CD4-positive, alpha-beta T cell (primary cell): ENCODE results near the gene SASH3. TPM values are rescaled to one million over a fixed set of nuclear protein-coding genes. Genes with fewer than 3 reads are reported as not detected.
"Not testable (repeated sequence)": the region's sequence is repeated elsewhere in the genome, so short reads cannot be mapped to it uniquely, and the experiment has no call there.

Experiments
- ATAC-seq: fragments of 200-7000 bp; cut with Tn5 transposase; one replicate; pipeline ENCODE4 v1.10.0; 2022; ENCODE audit warnings: mild to moderate bottlenecking; ENCODE audit not compliant: poor library complexity
- CTCF ChIA-PET: fragments of 350-600 bp; sonication (Branson Sonifier 250); formaldehyde crosslinking; loops from one replicate; lab custom pipeline; 2021; ENCODE audit warnings: antibody characterized with exemption, inconsistent platforms; lab: Charles Lee
- POLR2A ChIA-PET: fragments of 350-600 bp; sonication (Branson Sonifier 250); formaldehyde crosslinking; loops from one replicate; lab custom pipeline; 2021; ENCODE audit warnings: antibody characterized with exemption, inconsistent platforms; lab: Charles Lee
- DNase-seq, 14 experiments: peaks; one replicate each; pipeline ENCODE4 v3.0.0-alpha.2; 2013 to 2020; ENCODE audit warnings: mixed read lengths in 2 of 14
- H3K27ac ChIP-seq, 2 donors: one replicate each; pipeline versions ENCODE4 v1.5.1 to v1.7.0; 2013; ENCODE audit warnings: low read length in 2 of 2, low read depth in 1 of 2, mild to moderate bottlenecking in 1 of 2
- H3K27me3 ChIP-seq, 2 experiments: 1 replicate in 1 of 2; 2 replicates in 1 of 2; pipeline versions ENCODE4 v1.6.1 to v1.7.0; 2013; ENCODE audit warnings: low read length in 2 of 2, control low read depth in 1 of 2, mild to moderate bottlenecking in 1 of 2, moderate library complexity in 1 of 2; ENCODE audit not compliant: insufficient read depth in 2 of 2, control insufficient read depth in 1 of 2
- H3K36me3 ChIP-seq: one replicate; pipeline ENCODE4 v1.6.1; 2013; ENCODE audit warnings: low read length, control low read depth; ENCODE audit not compliant: insufficient read depth
- H3K4me1 ChIP-seq: one replicate; pipeline ENCODE4 v1.6.1; 2013; ENCODE audit warnings: low read length, control low read depth; ENCODE audit not compliant: insufficient read depth
- H3K4me3 ChIP-seq: one replicate; pipeline ENCODE4 v1.5.1; 2013; ENCODE audit warnings: mild to moderate bottlenecking, low read length, moderate library complexity
- H3K9me3 ChIP-seq, 2 experiments: 1 replicate in 1 of 2; 2 replicates in 1 of 2; pipeline versions ENCODE4 v1.6.1 to v1.7.0; 2013; ENCODE audit warnings: low read length in 2 of 2, mild to moderate bottlenecking in 2 of 2, control low read depth in 1 of 2, moderate library complexity in 1 of 2; ENCODE audit not compliant: control insufficient read depth in 1 of 2, insufficient read depth in 1 of 2
- H3K27ac Mint-ChIP-seq: one replicate; pipeline ENCODE4 v1.8.0; 2020; ENCODE audit warnings: mixed read lengths
- H3K27me3 Mint-ChIP-seq: one replicate; pipeline ENCODE4 v1.8.0; 2021; ENCODE audit warnings: mixed read lengths
- H3K36me3 Mint-ChIP-seq: one replicate; pipeline ENCODE4 v1.8.0; 2021; ENCODE audit warnings: low read depth, mixed read lengths
- H3K4me1 Mint-ChIP-seq: one replicate; pipeline ENCODE4 v1.8.0; 2021; ENCODE audit warnings: low read depth, mixed read lengths
- H3K4me3 Mint-ChIP-seq: one replicate; pipeline ENCODE4 v1.8.0; 2020; ENCODE audit warnings: mild to moderate bottlenecking, mixed read lengths
- H3K9me3 Mint-ChIP-seq: one replicate; pipeline ENCODE4 v1.8.0; 2020; ENCODE audit warnings: mixed read lengths
- CTCF ChIP-seq: fragments of 200-600 bp; IDR thresholded peaks from one replicate; pipeline ENCODE4 v1.8.0; 2022; ENCODE audit warnings: antibody characterized with exemption, mild to moderate bottlenecking
- intact Hi-C, 2 experiments: fragments of 100-400 bp; cut with DNase I in 1 of 2; cut with micrococcal nuclease in 1 of 2; formaldehyde crosslinking; loops; one replicate each; pipeline versions ENCODE4 v1.15.1 to v1.9.0; 2023 to 2025; cut with DNase I, micrococcal nuclease
- total RNA-seq, 174 experiments: library from RNA in 2 of 174; stranded (reverse) in 2 of 174; gene quantifications; one replicate each; pipeline ENCODE4 v1.2.3 and lab custom pipeline; 2021 to 2026

SASH3 gene
- total RNA-seq, 2 experiments from 2014 or later: 69.0 to 70.8 TPM

- H3K27me3 Mint-ChIP-seq: no peaks in the 10 kb centered on the region
Measured at GRCh38 chrX:129738466-129739308, 41.1 kb upstream of the SASH3 start, which contains the start of gene XPNPEP2. Gene XPNPEP2, plus strand, starts transcription at chrX:129738979. Its CDS starts 235 bp downstream, at chrX:129739214.

GRCh38 chrX:129739578-129739977, 40.2 kb upstream of the SASH3 start:
- H3K36me3 ChIP-seq: no peaks in the 10 kb centered on the region
- DNase-seq (no peak), ATAC-seq (no peak)
- H3K4me3 ChIP-seq: no peak overlapping the region
- Mint-ChIP-seq H3K9me3 (no peaks in the 10 kb centered on the region), H3K4me1 (peaks cover 53% of the 10 kb centered on the region), H3K27me3 (no peaks in the 10 kb centered on the region), H3K27ac (no peak overlapping the region), H3K36me3 (no peaks in the 10 kb centered on the region), H3K4me3 (no peak overlapping the region)
- CTCF ChIA-PET: no interaction called here
- peaks cover 57% of the 10 kb centered on the region for H3K4me1 ChIP-seq
- no peak for TF ChIP-seq CTCF
- H3K27me3 ChIP-seq: no peaks in the 10 kb centered on the region
- no peaks in the 10 kb centered on the region for H3K9me3 ChIP-seq
- POLR2A ChIA-PET: no interaction called here
- no peak overlapping the region for H3K27ac ChIP-seq
- intact Hi-C loops: loop anchor here in 1 of 2 experiments (10.0 kb wide), 1 partner anchor 45 kb away; no protein-coding TSS in a partner anchor

More at GRCh38 chrX:129738466-129739308, 41.1 kb upstream of the SASH3 start, which contains the start of gene XPNPEP2:
- CTCF ChIA-PET: no interaction called here
- ATAC-seq: no peak
- TF ChIP-seq CTCF: no peak
- Histone ChIP-seq H3K27ac (no peak within 1 kb of the TSS), H3K27me3 (no peaks in the 10 kb centered on the region), H3K4me1 (peaks cover 52% of the 10 kb centered on the region), H3K9me3 (no peaks in the 10 kb centered on the region), H3K36me3 (no peaks in the 10 kb centered on the region), H3K4me3 (no peak within 1 kb of the TSS)
- POLR2A ChIA-PET: interaction anchor here (1.5 kb wide), 1 partner anchor 41 kb away, joined by 3 read pairs; the partner anchor contains the start of gene SASH3
- Mint-ChIP-seq H3K36me3 (no peaks in the 10 kb centered on the region), H3K9me3 (no peaks in the 10 kb centered on the region), H3K4me3 (no peak within 1 kb of the TSS), H3K27ac (no peak within 1 kb of the TSS), H3K4me1 (peaks cover 45% of the 10 kb centered on the region)
- DNase-seq: no peak
- intact Hi-C loops: loop anchor here in 1 of 2 experiments (10.0 kb wide), 1 partner anchor 46 kb away; no protein-coding TSS in a partner anchor

- intact Hi-C loops: loop anchor here in 1 of 2 experiments (5.0 kb wide), 1 partner anchor 40 kb away; no protein-coding TSS in a partner anchor
- Histone ChIP-seq H3K27me3 (no peaks in the 10 kb centered on the region), H3K4me3 (no peak overlapping the region), H3K9me3 (no peaks in the 10 kb centered on the region), H3K4me1 (peaks cover 55% of the 10 kb centered on the region), H3K27ac (no peak overlapping the region), H3K36me3 (no peaks in the 10 kb centered on the region)
- no peak for TF ChIP-seq CTCF
- POLR2A ChIA-PET: interaction anchor here (1.0 kb wide), 1 partner anchor 40 kb away, joined by 4 read pairs; no protein-coding TSS in a partner anchor
- Mint-ChIP-seq H3K27me3 (no peaks in the 10 kb centered on the region), H3K27ac (no peak overlapping the region), H3K4me3 (no peak overlapping the region), H3K9me3 (no peaks in the 10 kb centered on the region), H3K36me3 (no peaks in the 10 kb centered on the region), H3K4me1 (peaks cover 45% of the 10 kb centered on the region)
- DNase-seq (no peak), ATAC-seq (no peak)
- CTCF ChIA-PET: no interaction called here
Measured at GRCh38 chrX:129741880-129742758, 37.6 kb upstream of the SASH3 start.

GRCh38 chrX:129742759-129743152, 37.0 kb upstream of the SASH3 start:
- ATAC-seq, DNase-seq, POLR2A ChIA-PET, H3K36me3 ChIP-seq, H3K4me3 ChIP-seq, H3K27me3 Mint-ChIP-seq, H3K36me3 Mint-ChIP-seq, H3K9me3 ChIP-seq, H3K4me3 Mint-ChIP-seq, CTCF ChIA-PET, H3K9me3 Mint-ChIP-seq, H3K27me3 ChIP-seq, H3K27ac Mint-ChIP-seq, H3K27ac ChIP-seq: not testable (repeated sequence)
- peaks cover 44% of the 10 kb centered on the region for H3K4me1 Mint-ChIP-seq
- intact Hi-C loops: loop anchor here in 1 of 2 experiments (5.0 kb wide), 1 partner anchor 40 kb away; no protein-coding TSS in a partner anchor
- peaks cover 49% of the 10 kb centered on the region for H3K4me1 ChIP-seq
